D341Med (cell line): ENCODE results near the gene PNKD.
"Not testable (repeated sequence)": the region's sequence is repeated elsewhere in the genome, so short reads cannot be mapped to it uniquely, and the experiment has no call there.

ENCODE experiments used
- DNase-seq: peaks from one replicate; pipeline ENCODE4 v3.0.0; 2012; ENCODE audit warnings: low spot score

Gene PNKD

GRCh38 chr2:218272531-218273212, 2.4 kb downstream of the PNKD start:
- peak; percentile 76 for DNase-seq

- not testable (repeated sequence) for DNase-seq
These were observed 3.0 kb downstream of the PNKD start for GRCh38 chr2:218273214-218273907.

GRCh38 chr2:218273908-218274249, 3.6 kb downstream of the PNKD start:
- no peak for DNase-seq

GRCh38 chr2:218274586-218274985, 4.3 kb downstream of the PNKD start:
- no peak for DNase-seq

- DNase-seq: no peak
These were observed 5.2 kb downstream of the PNKD start for GRCh38 chr2:218275371-218276072.

- no peak for DNase-seq
These were observed 6.9 kb downstream of the PNKD start for GRCh38 chr2:218276986-218277755.

- DNase-seq: no peak
These were observed 7.6 kb downstream of the PNKD start for GRCh38 chr2:218277921-218278320.

- no peak for DNase-seq
These were observed 8.4 kb downstream of the PNKD start for GRCh38 chr2:218278531-218279360.

- no peak for DNase-seq
These were observed 10.0 kb downstream of the PNKD start for GRCh38 chr2:218280260-218280870.

- no peak for DNase-seq
These were observed 11.1 kb downstream of the PNKD start for GRCh38 chr2:218281449-218281848.

GRCh38 chr2:218282173-218282991, 12.1 kb downstream of the PNKD start:
- no peak for DNase-seq

GRCh38 chr2:218284106-218284811, 13.9 kb downstream of the PNKD start:
- no peak for DNase-seq

GRCh38 chr2:218285604-218286003, 15.3 kb downstream of the PNKD start:
- peak; percentile 64 for DNase-seq

- peak; percentile 55 for DNase-seq
These were observed 16.5 kb downstream of the PNKD start for GRCh38 chr2:218286570-218287459.

GRCh38 chr2:218289639-218290315, 19.5 kb downstream of the PNKD start:
- DNase-seq: no peak

GRCh38 chr2:218290316-218291261, 20.3 kb downstream of the PNKD start:
- no peak for DNase-seq
